HepG2 (cell line): ENCODE measurements around the gene POLR2M. TPM values are rescaled to one million over a fixed set of nuclear protein-coding genes. Genes with fewer than 3 reads are reported as not detected.

Experiments
- BRD4 ChIP-seq: sonication (generic); formaldehyde crosslinking; IDR thresholded peaks from 2 replicates; pipeline ENCODE4 v1.4.0; 2020; ENCODE audit warnings: missing genetic modification reagents
- ETV6 ChIP-seq: sonication (generic); formaldehyde crosslinking; conservative IDR thresholded peaks from 2 replicates; pipeline ENCODE4 v1.4.0; 2020; ENCODE audit warnings: missing genetic modification reagents
- EZH2 ChIP-seq: conservative IDR thresholded peaks from 2 replicates; pipeline ENCODE4 v1.6.1; 2012; ENCODE audit warnings: mild to moderate bottlenecking, low read depth, low read length, moderate library complexity
- GRHL1 ChIP-seq: sonication (generic); formaldehyde crosslinking; conservative IDR thresholded peaks from 2 replicates; pipeline ENCODE4 v1.8.0; 2022; ENCODE audit warnings: missing genetic modification reagents
- HIVEP1 ChIP-seq: sonication (generic); formaldehyde crosslinking; IDR thresholded peaks from 2 replicates; pipeline ENCODE4 v1.4.0; 2020; ENCODE audit warnings: mild to moderate bottlenecking, missing genetic modification reagents
- IKZF1 ChIP-seq: fragments of 450-650 bp; IDR thresholded peaks from 2 replicates; pipeline ENCODE4 v1.7.1; 2016
- MED8 ChIP-seq: sonication (generic); formaldehyde crosslinking; IDR thresholded peaks from 2 replicates; pipeline ENCODE4 v1.8.1; 2023; ENCODE audit warnings: mild to moderate bottlenecking, missing genetic modification reagents; ENCODE audit not compliant: insufficient replicate concordance
- NKX3-1 ChIP-seq: sonication (generic); formaldehyde crosslinking; IDR thresholded peaks from 2 replicates; pipeline ENCODE4 v1.5.0; 2020; ENCODE audit warnings: missing genetic modification reagents
- SP140L ChIP-seq: sonication (generic); formaldehyde crosslinking; IDR thresholded peaks from 2 replicates; pipeline ENCODE4 v1.4.0; 2020; ENCODE audit warnings: missing genetic modification reagents, borderline replicate concordance
- USF2 ChIP-seq, 2 experiments: sonication (generic) in 1 of 2; formaldehyde crosslinking in 1 of 2; IDR thresholded peaks; 2 replicates each; pipeline versions ENCODE4 v1.5.1 to v1.6.1; 2011 to 2020; ENCODE audit warnings: borderline replicate concordance in 1 of 2, low read depth in 1 of 2, low read length in 1 of 2, mild to moderate bottlenecking in 1 of 2, missing genetic modification reagents in 1 of 2, moderate library complexity in 1 of 2
- ZBTB40 ChIP-seq, 2 experiments: fragments of 450-650 bp in 1 of 2; sonication (generic) in 1 of 2; formaldehyde crosslinking in 1 of 2; IDR thresholded peaks; 2 replicates each; pipeline versions ENCODE4 v1.6.1 to v1.8.0; 2016 to 2022; ENCODE audit warnings: antibody characterized with exemption in 1 of 2, mild to moderate bottlenecking in 1 of 2, missing genetic modification reagents in 1 of 2
- polyA plus RNA-seq, 8 experiments: library from polyadenylated mRNA; depleted of rRNA in 3 of 8; stranded (reverse) in 7 of 8; unstranded in 1 of 8; fragments of >200 nt; fragmentation: Illumina TruSeq in 4 of 8; extraction: Trizol in 4 of 8; gene quantifications; 2 replicates each; pipeline versions ENCODE4 v1.2.1 to v1.2.3, GENCODE V29; 2011 to 2016; ENCODE audit warnings: low read depth in 4 of 8, missing spikeins in 1 of 8, mixed read lengths in 1 of 8; ENCODE audit not compliant: insufficient read depth in 1 of 8
- total RNA-seq, 5 experiments: library from RNA; depleted of rRNA; stranded (reverse); fragments of >200 nt; fragmentation: Illumina TruSeq; extraction: Trizol; gene quantifications; 2 replicates each; pipeline ENCODE4 v1.2.3, GENCODE V29; 2016; ENCODE audit warnings: low read depth in 1 of 5
- TF ChIP-seq, protein P1 (sequence below): sonication (generic); formaldehyde crosslinking; IDR thresholded peaks from 2 replicates; pipeline ENCODE4 v1.4.0; 2020; ENCODE audit warnings: mild to moderate bottlenecking, missing genetic modification reagents, borderline replicate concordance

The POLR2M gene
- total and polyA plus RNA-seq, 2 of the 13 experiments (the other 11 are each of a cell fraction or from before 2014, with no cell fraction given): 25.9 to 48.5 TPM

DNA sequence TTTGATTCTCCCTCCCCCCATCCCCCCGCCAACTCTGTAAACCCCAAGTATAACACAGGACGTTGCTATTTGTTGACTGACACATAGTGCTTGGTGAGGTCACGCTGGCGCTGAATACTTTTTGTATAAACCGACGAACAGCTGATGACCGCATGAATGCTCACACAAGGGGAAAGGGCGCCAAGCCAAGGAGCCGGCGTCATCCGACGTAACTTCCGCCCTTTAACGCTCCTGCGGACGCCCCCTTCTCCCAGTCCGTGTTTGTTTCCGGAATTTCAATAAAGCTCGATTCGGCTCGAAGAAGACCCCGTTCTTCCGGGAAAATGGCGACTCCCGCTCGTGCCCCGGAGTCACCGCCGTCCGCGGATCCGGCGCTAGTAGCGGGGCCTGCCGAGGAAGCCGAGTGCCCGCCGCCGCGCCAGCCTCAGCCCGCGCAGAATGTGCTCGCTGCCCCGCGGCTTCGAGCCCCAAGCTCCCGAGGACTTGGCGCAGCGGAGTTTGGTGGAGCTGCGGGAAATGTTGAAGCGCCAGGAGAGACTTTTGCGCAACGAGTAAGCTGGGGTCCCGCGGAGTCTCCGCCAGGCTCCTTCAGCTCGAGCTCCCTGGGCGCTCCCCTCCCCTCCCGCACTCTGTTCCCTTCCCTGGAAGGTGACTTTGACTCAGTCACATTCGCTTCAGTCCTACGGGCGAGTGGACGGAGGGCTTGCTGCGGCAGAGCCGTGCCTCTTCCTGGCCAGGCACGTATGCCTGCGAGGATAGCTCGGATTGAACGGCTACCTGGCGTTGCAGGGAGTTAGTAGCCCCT, at the start of gene POLR2M (continued):
- TF ChIP-seq USF2 (IDR thresholded peaks at IDR 0.05; ENCODE audit: low read depth, low read length) (no peak), USF2 (CRISPR knock-in tag; IDR thresholded peaks at IDR 0.05; ENCODE audit: borderline replicate concordance) (no peak), HIVEP1 (CRISPR knock-in tag) (no peak), IKZF1 (no peak), GRHL1 (no peak), MED8 (peak; percentile 37), NKX3-1 (no peak), ETV6 (CRISPR knock-in tag) (peak; percentile 63; the same call in 1 of the 2 replicates), BRD4 (CRISPR knock-in tag) (peak; percentile 94), ZBTB40 (IDR thresholded peaks at IDR 0.05) (peak; percentile 99), ZBTB40 (CRISPR knock-in tag; IDR thresholded peaks at IDR 0.05) (peak; percentile 100), EZH2 (0 out of 2 replicates have a peak, but pooled peaks have one; percentile 52), SP140L (CRISPR knock-in tag) (no peak)
- TF ChIP-seq, protein P1, sequence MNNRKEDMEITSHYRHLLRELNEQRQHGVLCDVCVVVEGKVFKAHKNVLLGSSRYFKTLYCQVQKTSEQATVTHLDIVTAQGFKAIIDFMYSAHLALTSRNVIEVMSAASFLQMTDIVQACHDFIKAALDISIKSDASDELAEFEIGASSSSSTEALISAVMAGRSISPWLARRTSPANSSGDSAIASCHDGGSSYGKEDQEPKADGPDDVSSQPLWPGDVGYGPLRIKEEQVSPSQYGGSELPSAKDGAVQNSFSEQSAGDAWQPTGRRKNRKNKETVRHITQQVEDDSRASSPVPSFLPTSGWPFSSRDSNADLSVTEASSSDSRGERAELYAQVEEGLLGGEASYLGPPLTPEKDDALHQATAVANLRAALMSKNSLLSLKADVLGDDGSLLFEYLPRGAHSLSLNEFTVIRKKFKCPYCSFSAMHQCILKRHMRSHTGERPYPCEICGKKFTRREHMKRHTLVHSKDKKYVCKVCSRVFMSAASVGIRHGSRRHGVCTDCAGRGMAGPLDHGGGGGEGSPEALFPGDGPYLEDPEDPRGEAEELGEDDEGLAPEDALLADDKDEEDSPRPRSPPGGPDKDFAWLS (CRISPR knock-in tag): no peak
